Effector memory CD8-positive, alpha-beta T cell (primary cell): ENCODE results near the gene MACROD2.
"Not testable (repeated sequence)": the region's sequence is repeated elsewhere in the genome, so short reads cannot be mapped to it uniquely, and the experiment has no call there.

Experiments used
- ATAC-seq: fragments of 150-1000 bp; cut with Tn5 transposase; replicated peaks from 2 replicates; pipeline ENCODE4 v1.10.0; 2021; ENCODE audit warnings: mild to moderate bottlenecking, moderate library complexity
- DNase-seq, 3 experiments: peaks; one replicate each; pipeline ENCODE4 v3.0.0; 2021
- H3K27ac Mint-ChIP-seq, 2 donors: one replicate each; pipeline ENCODE4 v1.8.0; 2022; ENCODE audit warnings: mild to moderate bottlenecking in 2 of 2, mixed read lengths in 2 of 2, moderate library complexity in 2 of 2
- H3K27me3 Mint-ChIP-seq, 2 donors: one replicate each; pipeline ENCODE4 v1.8.0; 2022; ENCODE audit warnings: mixed read lengths in 2 of 2
- H3K36me3 Mint-ChIP-seq: one replicate; pipeline ENCODE4 v1.8.0; 2022; ENCODE audit warnings: mild to moderate bottlenecking, moderate library complexity, mixed read lengths; ENCODE audit not compliant: insufficient read depth
- H3K4me1 Mint-ChIP-seq, 2 donors: one replicate each; pipeline ENCODE4 v1.8.0; 2022; ENCODE audit warnings: low read depth in 2 of 2, mixed read lengths in 2 of 2
- H3K4me3 Mint-ChIP-seq, 2 donors: one replicate each; pipeline ENCODE4 v1.8.0; 2022; ENCODE audit warnings: mild to moderate bottlenecking in 2 of 2, mixed read lengths in 2 of 2, moderate library complexity in 2 of 2
- H3K9me3 Mint-ChIP-seq, 2 donors: one replicate each; pipeline ENCODE4 v1.8.0; 2022; ENCODE audit warnings: mixed read lengths in 2 of 2

Gene MACROD2

DNA sequence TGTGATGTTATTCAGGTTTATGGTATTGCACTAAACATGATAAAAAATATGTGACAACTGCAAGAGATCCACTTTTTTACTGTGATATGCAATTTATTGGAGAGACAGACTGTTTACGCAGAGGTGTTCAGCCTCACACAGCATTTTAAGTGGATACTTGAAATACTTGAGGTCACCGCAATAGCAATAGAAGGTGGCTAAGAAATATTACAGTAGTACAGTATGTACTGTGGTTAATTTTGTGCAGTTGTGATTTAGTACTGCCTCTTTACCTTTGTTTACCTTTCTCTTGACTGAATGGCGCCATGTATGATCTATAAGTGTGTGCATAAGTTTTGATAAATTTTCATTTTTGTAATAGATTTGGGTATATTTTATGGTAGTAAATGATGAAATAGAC is 17.4 kb downstream of the MACROD2 start:
- H3K27ac Mint-ChIP-seq = no peak overlapping the region
- H3K9me3 Mint-ChIP-seq = peaks cover 10 to 18% of the 10 kb centered on the region in 2 donors
- no peak for ATAC-seq
- no peak for DNase-seq
- no peak overlapping the region for H3K4me3 Mint-ChIP-seq
- no peaks in the 10 kb centered on the region for H3K4me1 Mint-ChIP-seq
- no peaks in the 10 kb centered on the region for H3K36me3 Mint-ChIP-seq
- H3K27me3 Mint-ChIP-seq = no peaks in the 10 kb centered on the region

DNA sequence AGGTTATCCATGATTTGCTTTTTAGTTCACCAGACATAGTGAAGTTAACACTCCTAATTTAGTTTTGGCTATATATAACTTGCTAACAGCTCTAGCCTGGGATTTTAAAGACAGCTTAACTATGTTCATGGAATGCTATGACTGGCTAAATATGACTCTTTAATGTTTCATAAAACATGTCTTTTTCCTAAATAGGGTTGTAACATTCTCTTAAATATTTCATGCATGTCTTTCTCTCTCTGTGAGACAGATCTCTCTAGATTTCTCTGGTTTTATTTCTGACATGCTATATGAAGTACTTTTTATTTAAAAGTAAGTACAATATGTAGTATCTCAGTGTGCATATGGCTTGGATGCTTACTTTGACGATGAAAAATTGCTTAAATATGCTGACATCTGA is 35.7 kb downstream of the MACROD2 start:
- Mint-ChIP-seq H3K27ac (no peak overlapping the region), H3K4me1 (no peaks in the 10 kb centered on the region), H3K4me3 (no peak overlapping the region), H3K9me3 (peaks cover 0 to 7% of the 10 kb centered on the region in 2 donors), H3K27me3 (no peaks in the 10 kb centered on the region), H3K36me3 (no peaks in the 10 kb centered on the region)
- ATAC-seq = no peak
- no peak for DNase-seq

DNA sequence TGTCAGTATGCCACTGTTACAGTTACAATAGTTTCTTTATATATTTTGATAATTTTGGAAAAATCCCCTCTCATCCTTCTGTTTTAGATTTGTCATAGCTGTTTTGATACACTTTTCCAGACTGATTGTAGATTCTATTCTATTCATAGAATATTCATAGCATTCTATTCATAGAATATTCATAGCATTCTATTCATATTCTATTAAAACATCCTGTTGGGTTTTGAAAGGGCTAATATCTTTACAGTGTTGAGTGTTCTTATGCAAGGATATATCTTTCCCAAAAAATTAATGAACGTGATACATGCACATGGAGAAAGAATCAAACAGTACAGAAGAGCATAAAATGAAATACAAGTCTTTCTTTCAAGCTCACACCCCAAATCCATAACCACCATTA is 38.0 kb downstream of the MACROD2 start:
- ATAC-seq = no peak
- Mint-ChIP-seq H3K9me3 (no peaks in the 10 kb centered on the region), H3K4me1 (no peaks in the 10 kb centered on the region), H3K27ac (no peak overlapping the region), H3K27me3 (no peaks in the 10 kb centered on the region), H3K36me3 (no peaks in the 10 kb centered on the region), H3K4me3 (no peak overlapping the region)
- DNase-seq = no peak

DNA sequence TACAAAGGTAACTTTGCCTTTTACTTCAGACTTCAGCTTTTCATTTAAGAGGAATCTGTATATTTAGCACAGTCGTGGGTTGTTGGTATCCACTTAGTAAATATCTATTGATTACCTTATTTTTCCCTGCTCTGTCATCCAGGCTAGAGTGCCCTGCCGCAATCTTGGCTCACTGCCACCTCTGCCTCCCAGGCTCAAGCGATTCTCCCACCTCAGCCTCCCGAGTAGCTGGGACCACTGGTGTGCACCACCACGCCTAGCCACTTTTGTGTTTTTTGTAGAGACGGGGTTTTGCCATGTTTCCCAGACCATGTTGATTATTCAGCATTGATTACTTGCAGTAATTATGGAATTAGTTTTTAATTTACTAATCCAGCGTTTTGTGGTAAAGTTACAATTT is 41.3 kb downstream of the MACROD2 start:
- peaks cover 0 to under 1% of the 10 kb centered on the region in 2 donors for H3K9me3 Mint-ChIP-seq
- H3K27me3 Mint-ChIP-seq = no peaks in the 10 kb centered on the region
- no peaks in the 10 kb centered on the region for H3K4me1 Mint-ChIP-seq
- no peak overlapping the region for H3K4me3 Mint-ChIP-seq
- H3K27ac Mint-ChIP-seq = no peak overlapping the region
- ATAC-seq (no peak), DNase-seq (no peak)
- no peaks in the 10 kb centered on the region for H3K36me3 Mint-ChIP-seq

DNA sequence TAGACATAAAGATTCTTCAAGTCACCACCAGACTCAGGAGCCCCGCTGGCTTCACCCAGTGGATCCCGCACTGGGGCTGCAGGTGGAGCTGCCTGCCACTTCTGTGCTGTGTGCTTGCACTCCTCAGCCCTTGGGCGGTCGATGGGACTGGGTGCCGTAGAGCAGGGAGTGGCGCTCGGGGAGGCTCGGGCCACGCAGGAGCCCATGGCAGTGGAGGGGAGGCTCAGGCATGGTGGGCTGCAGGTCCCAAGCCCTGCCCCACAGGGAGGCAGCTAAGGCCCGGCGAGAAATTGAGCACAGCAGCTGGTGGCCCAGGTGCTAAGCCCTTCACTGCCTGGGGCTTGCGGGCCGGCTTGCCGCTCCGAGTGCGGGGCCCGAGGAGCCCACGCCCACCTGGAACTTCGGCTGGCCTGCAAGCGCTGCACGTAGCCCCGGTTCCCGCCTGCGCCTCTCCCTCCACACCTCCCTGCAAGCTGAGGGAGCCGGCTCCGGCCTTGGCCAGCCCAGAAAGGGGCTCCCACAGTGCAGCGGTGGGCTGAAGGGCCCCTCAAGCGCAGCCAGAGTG is 49.5 kb downstream of the MACROD2 start:
- H3K4me1 Mint-ChIP-seq, ATAC-seq, H3K36me3 Mint-ChIP-seq: not testable (repeated sequence)

DNA sequence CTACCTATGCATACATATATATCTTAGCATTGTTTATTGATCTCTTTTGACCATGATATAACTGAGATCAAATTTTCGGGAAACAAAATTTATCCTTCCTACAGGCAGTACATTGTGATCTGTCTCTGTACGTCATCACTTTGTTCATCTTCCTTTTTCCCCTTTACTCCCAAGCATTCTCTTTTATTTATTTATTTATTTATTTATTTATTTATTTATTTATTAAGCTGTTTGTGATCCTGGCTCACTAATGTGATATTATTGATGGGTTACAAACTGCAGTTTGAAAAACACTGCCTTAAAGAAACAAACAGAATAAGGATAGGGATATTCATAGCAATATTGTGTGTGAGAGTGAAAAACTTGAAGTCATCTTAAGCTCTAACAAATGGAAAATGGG is 51.2 kb downstream of the MACROD2 start:
- Mint-ChIP-seq H3K36me3 (no peaks in the 10 kb centered on the region), H3K27me3 (no peaks in the 10 kb centered on the region), H3K4me1 (no peaks in the 10 kb centered on the region), H3K27ac (no peak overlapping the region), H3K9me3 (peaks cover 5 to 6% of the 10 kb centered on the region in 2 donors), H3K4me3 (no peak overlapping the region)
- ATAC-seq (no peak), DNase-seq (no peak)

More for the DNA sequence above, 49.5 kb downstream of the MACROD2 start:
- not testable (repeated sequence) for H3K27ac Mint-ChIP-seq, H3K9me3 Mint-ChIP-seq, H3K4me3 Mint-ChIP-seq, DNase-seq, H3K27me3 Mint-ChIP-seq

DNA sequence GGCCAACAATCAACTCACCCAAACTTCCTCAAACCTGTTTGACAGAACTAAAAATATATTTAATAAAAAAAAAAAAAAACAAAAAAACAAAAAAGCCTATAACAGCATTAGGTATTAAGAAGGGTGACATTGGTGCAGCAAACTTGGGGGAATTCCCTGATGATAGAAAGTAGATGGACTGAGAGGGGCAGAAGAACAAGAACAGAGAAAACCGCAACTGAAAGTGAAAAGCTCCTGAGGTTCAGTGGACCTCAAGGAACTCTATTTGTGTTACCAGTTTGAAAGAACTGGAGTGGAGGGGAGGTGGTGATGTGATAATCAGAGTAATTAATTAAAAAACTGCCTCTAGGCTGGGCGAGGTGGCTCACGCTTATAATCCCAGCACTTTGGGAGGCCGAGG is 53.8 kb downstream of the MACROD2 start:
- peaks cover 0 to 2% of the 10 kb centered on the region in 2 donors for H3K9me3 Mint-ChIP-seq
- no peak for ATAC-seq
- H3K4me1 Mint-ChIP-seq = no peaks in the 10 kb centered on the region
- no peaks in the 10 kb centered on the region for H3K36me3 Mint-ChIP-seq
- H3K27ac Mint-ChIP-seq = no peak overlapping the region
- no peaks in the 10 kb centered on the region for H3K27me3 Mint-ChIP-seq
- H3K4me3 Mint-ChIP-seq = no peak overlapping the region
- DNase-seq = no peak

DNA sequence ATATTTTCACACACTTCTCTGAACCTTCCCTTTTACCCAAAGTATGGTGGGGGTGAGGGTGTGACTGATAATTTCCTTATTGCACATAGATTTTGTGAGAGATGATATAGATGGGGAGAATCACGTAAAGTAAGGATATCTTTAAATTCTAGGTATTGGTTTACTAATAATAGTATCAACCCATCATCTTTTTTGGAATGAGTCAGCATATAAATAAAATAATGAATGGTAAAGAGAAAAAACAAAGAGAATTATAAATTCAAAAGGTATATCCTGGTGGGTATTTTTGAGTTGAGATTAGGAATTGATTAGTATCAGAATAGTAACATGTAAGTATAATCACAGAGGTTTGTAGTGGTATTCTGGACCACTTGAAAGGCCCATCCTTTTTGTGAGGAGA is 56.1 kb downstream of the MACROD2 start:
- Mint-ChIP-seq H3K9me3 (peaks cover 0 to 2% of the 10 kb centered on the region in 2 donors), H3K27ac (no peak overlapping the region)
- no peak for DNase-seq

DNA sequence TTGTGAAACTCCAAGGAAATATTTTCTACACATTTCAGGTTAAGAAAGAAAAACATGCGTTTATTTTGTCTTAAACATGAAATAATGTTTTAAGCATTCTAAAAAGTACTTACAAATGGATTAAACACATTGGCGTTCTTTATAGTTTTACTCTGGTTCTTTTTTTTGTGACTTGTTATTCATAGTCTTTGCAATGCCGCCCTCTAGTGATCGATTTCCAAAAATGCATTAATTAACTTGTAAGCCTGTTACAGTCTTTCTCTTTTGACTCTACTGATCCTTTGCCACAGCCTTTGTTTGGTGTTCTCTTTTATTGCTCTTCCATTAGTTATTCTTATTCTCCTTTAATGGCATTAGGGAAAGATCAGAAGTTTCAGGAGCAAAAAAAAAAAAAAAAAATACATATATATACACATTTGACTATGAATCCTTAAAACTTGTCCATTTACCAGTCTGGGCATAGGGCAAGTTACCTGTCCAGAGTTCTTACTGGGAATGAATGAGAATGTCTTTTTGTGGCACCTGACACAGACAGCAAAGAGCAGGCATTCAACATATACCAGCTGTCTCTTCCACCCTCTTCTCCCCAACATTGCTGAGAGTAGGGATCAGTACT is 59.9 kb downstream of the MACROD2 start:
- ATAC-seq (no peak), DNase-seq (no peak)
- H3K36me3 Mint-ChIP-seq = no peaks in the 10 kb centered on the region
- no peaks in the 10 kb centered on the region for H3K27me3 Mint-ChIP-seq
- H3K4me3 Mint-ChIP-seq = no peak overlapping the region
- H3K4me1 Mint-ChIP-seq = no peaks in the 10 kb centered on the region
- H3K27ac Mint-ChIP-seq = no peak overlapping the region
- no peaks in the 10 kb centered on the region for H3K9me3 Mint-ChIP-seq

More for the DNA sequence above, 56.1 kb downstream of the MACROD2 start:
- H3K36me3 Mint-ChIP-seq = no peaks in the 10 kb centered on the region
- no peak overlapping the region for H3K4me3 Mint-ChIP-seq
- no peaks in the 10 kb centered on the region for H3K4me1 Mint-ChIP-seq
- no peaks in the 10 kb centered on the region for H3K27me3 Mint-ChIP-seq
- no peak for ATAC-seq

DNA sequence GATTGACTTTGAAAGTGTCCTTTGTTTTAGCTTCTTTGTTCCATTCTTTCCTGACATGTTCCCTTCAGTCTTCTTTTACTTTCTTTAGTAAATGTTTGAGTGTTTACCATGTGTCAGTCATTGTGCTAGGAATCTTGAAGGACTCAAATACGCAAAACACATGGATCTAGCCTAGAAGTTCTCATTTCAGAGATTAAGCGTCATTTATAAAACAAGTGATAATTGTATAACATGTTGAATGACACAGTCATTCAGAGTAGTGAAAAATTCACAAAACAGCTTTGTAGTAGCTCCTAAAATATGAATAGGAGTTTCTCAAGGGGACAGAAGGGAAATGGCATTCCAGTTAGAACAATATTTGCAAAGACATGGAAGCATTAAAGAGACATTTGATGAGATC is 66.9 kb downstream of the MACROD2 start:
- no peaks in the 10 kb centered on the region for H3K36me3 Mint-ChIP-seq
- no peak for DNase-seq
- no peak overlapping the region for H3K4me3 Mint-ChIP-seq
- H3K4me1 Mint-ChIP-seq = no peaks in the 10 kb centered on the region
- ATAC-seq = no peak
- H3K27me3 Mint-ChIP-seq = no peaks in the 10 kb centered on the region
- H3K27ac Mint-ChIP-seq = no peak overlapping the region
- H3K9me3 Mint-ChIP-seq = peaks cover 5 to 8% of the 10 kb centered on the region in 2 donors

DNA sequence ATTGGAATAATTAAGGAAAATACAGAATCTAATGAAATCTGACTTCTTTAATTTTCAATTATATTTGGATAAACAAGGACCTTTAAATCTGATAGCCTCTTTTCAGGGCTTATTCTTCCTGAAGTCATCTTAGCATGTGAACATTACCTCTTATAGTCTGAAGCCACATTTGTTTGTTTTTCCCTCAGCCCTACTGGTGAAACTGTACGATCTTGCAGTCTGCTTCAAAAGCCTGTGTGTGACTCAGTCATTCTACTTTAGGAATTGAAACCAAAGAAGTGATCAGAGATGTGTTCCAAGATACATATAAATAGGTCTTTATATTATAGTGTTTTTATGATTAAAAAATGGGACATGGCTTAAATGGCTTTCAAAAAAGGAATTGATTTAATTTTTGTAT is 67.5 kb downstream of the MACROD2 start:
- Mint-ChIP-seq H3K4me1 (no peaks in the 10 kb centered on the region), H3K27me3 (no peaks in the 10 kb centered on the region), H3K36me3 (no peaks in the 10 kb centered on the region), H3K9me3 (peaks cover 5 to 8% of the 10 kb centered on the region in 2 donors), H3K27ac (no peak overlapping the region), H3K4me3 (no peak overlapping the region)
- DNase-seq (no peak), ATAC-seq (no peak)

DNA sequence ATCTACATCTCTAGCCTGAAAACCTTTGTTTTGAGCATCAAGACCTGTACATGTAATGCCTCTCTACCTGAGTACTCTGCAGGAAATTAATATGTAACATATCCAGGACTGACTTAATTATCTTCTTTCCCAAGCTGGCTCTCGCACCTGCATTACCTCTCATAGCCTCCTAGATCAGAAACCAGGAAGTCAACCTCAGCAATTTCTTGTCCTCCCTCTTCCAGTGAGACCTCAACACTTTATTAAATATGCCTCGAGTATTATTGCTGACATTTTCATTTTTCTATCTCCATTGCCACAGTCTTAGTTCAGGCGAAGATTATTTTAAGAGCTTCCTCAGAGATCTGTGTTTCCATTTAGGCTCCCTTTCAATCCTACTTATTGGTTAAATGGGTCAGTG is 69.0 kb downstream of the MACROD2 start:
- DNase-seq (no peak), ATAC-seq (no peak)
- peaks cover 7 to 8% of the 10 kb centered on the region in 2 donors for H3K9me3 Mint-ChIP-seq
- H3K27me3 Mint-ChIP-seq = no peaks in the 10 kb centered on the region
- no peaks in the 10 kb centered on the region for H3K4me1 Mint-ChIP-seq
- H3K4me3 Mint-ChIP-seq = no peak overlapping the region
- no peak overlapping the region for H3K27ac Mint-ChIP-seq
- H3K36me3 Mint-ChIP-seq = no peaks in the 10 kb centered on the region

DNA sequence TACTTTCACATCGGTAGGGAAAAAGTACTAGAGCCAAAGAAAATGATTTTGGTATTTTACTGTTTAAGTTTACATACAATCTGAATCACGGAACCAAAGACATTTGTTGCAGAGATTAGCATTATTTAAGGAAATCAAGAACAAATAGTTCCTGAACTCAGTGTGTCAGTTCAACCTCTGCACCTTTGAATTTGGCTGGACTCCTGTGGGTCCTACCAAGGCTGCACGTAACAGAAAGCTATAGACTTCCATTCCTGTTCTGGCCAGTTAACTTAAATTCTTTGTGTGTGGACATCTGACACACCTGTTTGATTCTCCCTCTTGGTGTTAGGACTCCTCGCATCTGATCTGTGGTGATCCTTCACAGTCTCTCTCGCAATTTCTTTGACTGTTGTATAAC is 69.6 kb downstream of the MACROD2 start:
- H3K27me3 Mint-ChIP-seq = no peaks in the 10 kb centered on the region
- no peak overlapping the region for H3K4me3 Mint-ChIP-seq
- H3K36me3 Mint-ChIP-seq = no peaks in the 10 kb centered on the region
- H3K27ac Mint-ChIP-seq = no peak overlapping the region
- H3K9me3 Mint-ChIP-seq = peaks cover 7 to 8% of the 10 kb centered on the region in 2 donors
- no peak for ATAC-seq
- H3K4me1 Mint-ChIP-seq = no peaks in the 10 kb centered on the region
- no peak for DNase-seq

DNA sequence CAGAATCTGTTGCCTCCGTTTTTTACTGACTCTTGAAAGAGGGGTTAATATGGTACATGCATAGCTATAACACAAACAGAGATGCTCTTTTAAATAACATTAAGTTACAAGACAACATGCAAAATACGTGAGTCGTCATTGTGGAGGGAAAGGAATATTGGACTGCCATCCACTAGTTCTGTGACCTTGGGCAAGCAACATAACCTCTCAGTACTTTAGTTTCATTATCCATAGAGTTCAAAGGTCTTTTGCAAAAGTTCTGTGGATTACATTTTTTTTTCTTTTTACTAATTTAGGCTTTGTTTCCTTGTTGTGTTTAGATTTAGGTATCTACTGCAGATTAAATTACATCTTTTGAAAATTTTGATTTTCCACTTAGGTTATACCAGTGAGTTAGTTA is 70.5 kb downstream of the MACROD2 start:
- no peaks in the 10 kb centered on the region for H3K27me3 Mint-ChIP-seq
- DNase-seq = no peak
- ATAC-seq = no peak
- H3K36me3 Mint-ChIP-seq = no peaks in the 10 kb centered on the region
- no peak overlapping the region for H3K27ac Mint-ChIP-seq
- no peak overlapping the region for H3K4me3 Mint-ChIP-seq
- no peaks in the 10 kb centered on the region for H3K4me1 Mint-ChIP-seq
- H3K9me3 Mint-ChIP-seq = peaks cover 7 to 8% of the 10 kb centered on the region in 2 donors
